SK-N-SH (cell line): ENCODE data around the gene TLE1. TPM values are rescaled to one million over a fixed set of nuclear protein-coding genes. Genes with fewer than 3 reads are reported as not detected.

Source experiments
- CTCF ChIA-PET: fragments of 300-600, 350-600 bp; formaldehyde crosslinking; extraction: SDS; loops from one replicate; lab custom pipeline; 2021; lab: Yijun Ruan, JAX
- POLR2A ChIA-PET: fragments of 350-600 bp; sonication (Branson Sonifier 250); formaldehyde crosslinking; extraction: SDS; loops from one replicate; lab custom pipeline; 2020; ENCODE audit warnings: antibody characterized with exemption, inconsistent platforms; lab: Yijun Ruan, JAX
- DNase-seq: peaks from one replicate; pipeline ENCODE4 v3.0.0; 2012
- H2AFZ ChIP-seq: fragments of 200-600 bp; sonication (generic); 2 replicates; pipeline ENCODE4 v1.8.1; 2016; ENCODE audit warnings: antibody characterized with exemption, mild to moderate bottlenecking, low read depth
- H3F3A ChIP-seq: fragments of 200-600 bp; sonication (generic); replicated peaks from 2 replicates; pipeline ENCODE3; 2016; ENCODE audit warnings: antibody characterized with exemption, mild to moderate bottlenecking; ENCODE audit not compliant: insufficient read depth
- H3K27ac ChIP-seq, 2 experiments: fragments of 200-500 bp in 1 of 2; fragments of 200-600 bp in 1 of 2; sonication (Bioruptor generic) in 1 of 2; sonication (generic), shearing (Covaris generic) in 1 of 2; 2 replicates each; pipeline versions ENCODE4 v1.5.1 to v1.6.1; 2014 to 2016; ENCODE audit warnings: low read depth in 2 of 2, inconsistent platforms in 1 of 2, low read length in 1 of 2, mild to moderate bottlenecking in 1 of 2, mixed read lengths in 1 of 2
- H3K27me3 ChIP-seq: fragments of 200-600 bp; sonication (generic), shearing (Covaris generic); 2 replicates; pipeline ENCODE4 v1.6.1; 2016; ENCODE audit warnings: mixed run types; ENCODE audit not compliant: insufficient read depth
- H3K36me3 ChIP-seq, 2 experiments: fragments of 200-500 bp in 1 of 2; fragments of 200-600 bp in 1 of 2; sonication (Bioruptor generic) in 1 of 2; sonication (generic) in 1 of 2; replicated peaks in 1 of 2; 2 replicates each; pipeline versions ENCODE3 to v1.5.1; 2014 to 2016; ENCODE audit warnings: low read length in 1 of 2, mild to moderate bottlenecking in 1 of 2; ENCODE audit not compliant: insufficient read depth in 2 of 2, control insufficient read depth in 1 of 2
- H3K4me1 ChIP-seq, 2 experiments: fragments of 200-500 bp in 1 of 2; fragments of 200-600 bp in 1 of 2; sonication (Bioruptor generic) in 1 of 2; sonication (generic), shearing (Covaris generic) in 1 of 2; 2 replicates each; pipeline versions ENCODE4 v1.5.1 to v1.6.1; 2014 to 2016; ENCODE audit warnings: low read depth in 1 of 2, low read length in 1 of 2, mixed run types in 1 of 2; ENCODE audit not compliant: insufficient read depth in 2 of 2, control insufficient read depth in 1 of 2
- H3K4me2 ChIP-seq: fragments of 200-600 bp; sonication (generic), shearing (Covaris generic); 2 replicates; pipeline ENCODE4 v1.6.1; 2017; ENCODE audit warnings: mixed run types
- H3K4me3 ChIP-seq, 2 experiments: fragments of 200-500 bp in 1 of 2; fragments of 200-600 bp in 1 of 2; sonication (Bioruptor generic) in 1 of 2; sonication (generic), shearing (Covaris generic) in 1 of 2; 2 replicates each; pipeline versions ENCODE4 v1.5.1 to v1.8.1; 2014 to 2016; ENCODE audit warnings: low read depth in 2 of 2, inconsistent platforms in 1 of 2, low read length in 1 of 2, mild to moderate bottlenecking in 1 of 2, mixed read lengths in 1 of 2, moderate library complexity in 1 of 2
- H3K79me2 ChIP-seq: fragments of 200-600 bp; sonication (generic); 2 replicates; pipeline ENCODE4 v1.8.1; 2017; ENCODE audit warnings: mild to moderate bottlenecking; ENCODE audit not compliant: insufficient read depth
- H3K9ac ChIP-seq: fragments of 200-600 bp; sonication (generic); 2 replicates; pipeline ENCODE4 v1.6.1; 2017; ENCODE audit warnings: mixed run types
- H3K9me2 ChIP-seq: fragments of 200-600 bp; sonication (generic); 2 replicates; pipeline ENCODE4 v1.6.1; 2017; ENCODE audit warnings: mixed run types
- H3K9me3 ChIP-seq: fragments of 200-600 bp; sonication (generic); 2 replicates; pipeline ENCODE4 v1.6.1; 2017; ENCODE audit warnings: mixed run types, mild to moderate bottlenecking, moderate library complexity
- H4K20me1 ChIP-seq: fragments of 200-600 bp; sonication (generic); 2 replicates; pipeline ENCODE4 v1.6.1; 2017; ENCODE audit warnings: mild to moderate bottlenecking, mixed run types; ENCODE audit not compliant: insufficient read depth
- CTCF ChIP-seq: fragments of 200-600 bp; sonication (generic); IDR thresholded peaks from 2 replicates; pipeline ENCODE4 v1.6.1; 2017; ENCODE audit warnings: antibody characterized with exemption, mild to moderate bottlenecking, moderate library complexity
- FOXM1 ChIP-seq: IDR thresholded peaks from 2 replicates; pipeline ENCODE4 v1.4.0; 2012; ENCODE audit warnings: low read depth, mild to moderate bottlenecking
- JUND ChIP-seq: IDR thresholded peaks from 2 replicates; pipeline ENCODE4 v1.4.0; 2012
- MEF2A ChIP-seq: IDR thresholded peaks from 2 replicates; pipeline ENCODE4 v1.4.0; 2012; ENCODE audit warnings: low read depth, borderline replicate concordance
- MXI1 ChIP-seq: IDR thresholded peaks from 2 replicates; pipeline ENCODE4 v1.6.1; 2012; ENCODE audit warnings: mild to moderate bottlenecking, low read depth, low read length, improper control_type of control experiment
- NRF1 ChIP-seq: IDR thresholded peaks from 2 replicates; pipeline ENCODE4 v1.6.1; 2012; ENCODE audit warnings: low read depth, mild to moderate bottlenecking, low read length
- POLR2AphosphoS5 ChIP-seq: IDR thresholded peaks from 2 replicates; pipeline ENCODE4 v1.6.1; 2012; ENCODE audit warnings: low read depth, low read length
- RAD21 ChIP-seq: IDR thresholded peaks from 2 replicates; pipeline ENCODE4 v1.6.1; 2012; ENCODE audit warnings: mild to moderate bottlenecking, low read length
- RCOR1 ChIP-seq: fragments of 150-350 bp; IDR thresholded peaks from 2 replicates; pipeline ENCODE4 v1.6.1; 2017; ENCODE audit warnings: antibody characterized with exemption, low read length
- RFX5 ChIP-seq: IDR thresholded peaks from 2 replicates; pipeline ENCODE4 v1.6.1; 2012; ENCODE audit warnings: mild to moderate bottlenecking, improper control_type of control experiment, low read length
- SIN3A ChIP-seq: IDR thresholded peaks from 2 replicates; pipeline ENCODE4 v1.6.1; 2012; ENCODE audit warnings: low read depth, mild to moderate bottlenecking, low read length, moderate library complexity, borderline replicate concordance
- TCF12 ChIP-seq: IDR thresholded peaks from 2 replicates; pipeline ENCODE4 v1.4.0; 2012
- TEAD4 ChIP-seq: IDR thresholded peaks from 2 replicates; pipeline ENCODE4 v1.4.0; 2012; ENCODE audit warnings: mild to moderate bottlenecking, borderline replicate concordance; ENCODE audit not compliant: insufficient read depth
- YY1 ChIP-seq: IDR thresholded peaks from 2 replicates; pipeline ENCODE4 v1.4.0; 2012; ENCODE audit warnings: low read depth, mild to moderate bottlenecking
- ZBTB33 ChIP-seq: IDR thresholded peaks from 2 replicates; pipeline ENCODE4 v1.4.0; 2012; ENCODE audit warnings: low read depth, borderline replicate concordance
- WGBS: methylation state at CpG from one replicate; pipeline ENCODE4 v1.1.6; 2017; ENCODE audit warnings: low lambda C conversion rate; 5-methylcytosine and 5-hydroxymethylcytosine counted together
- polyA plus RNA-seq, 3 experiments: library from polyadenylated mRNA; depleted of rRNA; stranded (reverse); fragments of >200 nt; gene quantifications; 2 replicates each; pipeline ENCODE4 v1.2.3, GENCODE V29; 2012
- TF ChIP-seq, protein P1 (sequence below): fragments of 150-350 bp; IDR thresholded peaks from 2 replicates; pipeline ENCODE4 v1.6.1; 2017; ENCODE audit warnings: antibody characterized with exemption, low read length, low read depth, borderline replicate concordance
- TF ChIP-seq, protein P2 (sequence below): IDR thresholded peaks from 2 replicates; pipeline ENCODE4 v1.4.0; 2012; ENCODE audit warnings: low read depth, borderline replicate concordance
- TF ChIP-seq, protein P3 (sequence below): IDR thresholded peaks from 2 replicates; pipeline ENCODE4 v1.4.0; 2012; ENCODE audit warnings: low read depth

Gene TLE1
- polyA plus RNA-seq, 1 of the 3 experiments (the other 2 are of a cell fraction) = 33.0 TPM

DNA sequence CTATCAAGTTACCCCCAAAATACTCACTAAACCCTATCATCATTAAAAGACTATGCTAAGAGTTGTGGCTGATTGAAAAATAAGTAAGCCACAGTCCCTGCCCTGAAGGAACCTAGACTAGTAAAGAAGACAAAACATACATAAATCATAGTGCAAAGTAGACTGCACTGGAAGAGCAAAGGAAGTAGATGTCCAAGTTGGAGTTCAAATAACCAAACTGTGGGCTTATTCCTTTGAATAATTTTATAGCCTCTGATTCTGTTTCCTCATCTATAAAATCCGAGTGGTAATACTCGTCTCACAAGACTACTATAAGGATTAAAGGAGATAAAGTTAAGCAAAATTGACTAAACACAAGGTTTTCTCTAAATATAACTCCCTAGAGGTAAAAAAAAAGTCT lies 140.4 kb downstream of the TLE1 start:
- 84% methylated on average over 2 of the region's 2 CpGs for WGBS

DNA sequence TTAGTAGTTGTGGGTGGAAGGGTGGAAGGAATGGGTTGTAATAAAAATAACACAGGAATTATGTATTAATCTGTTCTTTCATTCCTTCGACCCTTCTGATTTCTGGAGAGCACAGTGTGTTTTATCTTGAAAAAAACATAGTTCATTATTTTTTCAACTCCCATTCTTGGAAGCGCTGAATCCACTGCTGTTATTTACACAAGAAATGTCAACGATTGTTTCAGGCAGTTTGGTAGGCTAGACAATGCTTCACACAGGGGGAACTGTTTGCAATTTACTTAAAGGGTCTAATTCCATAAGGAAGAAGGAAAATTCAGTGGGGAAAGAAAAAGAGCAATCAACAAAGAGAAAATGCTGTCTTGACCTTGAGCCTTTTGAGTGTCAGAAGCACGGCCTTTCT lies 142.9 kb downstream of the TLE1 start:
- ChIA-PET POLR2A (no interaction called here), CTCF (no interaction called here)
- no peak overlapping the region for H3K27ac ChIP-seq
- H2AFZ ChIP-seq = no peak overlapping the region
- H3K9ac ChIP-seq = no peak overlapping the region
- H3F3A ChIP-seq = peaks cover 5% of the 10 kb centered on the region
- no peak overlapping the region for H3K4me3 ChIP-seq
- no peaks in the 10 kb centered on the region for H3K9me2 ChIP-seq
- no peaks in the 10 kb centered on the region for H3K27me3 ChIP-seq
- H3K9me3 ChIP-seq = no peaks in the 10 kb centered on the region
- 0 out of 4 replicates have a peak, but pooled peaks cover 0 to 4% of the 10 kb centered on the region in 2 experiments for H3K4me1 ChIP-seq
- no peak for DNase-seq
- H4K20me1 ChIP-seq = no peaks in the 10 kb centered on the region
- H3K36me3 ChIP-seq = no peaks in the 10 kb centered on the region
- 68% methylated on average over 4 of the region's 4 CpGs for WGBS
- no peak overlapping the region for H3K4me2 ChIP-seq
- no peak for TF ChIP-seq CTCF
- no peak for TF ChIP-seq RAD21
- TF ChIP-seq TCF12 = no peak
- no peak for TF ChIP-seq YY1
- H3K79me2 ChIP-seq = no peaks in the 10 kb centered on the region

More for the DNA sequence above, 140.4 kb downstream of the TLE1 start:
- Histone ChIP-seq H3K9ac (no peak overlapping the region), H3F3A (no peaks in the 10 kb centered on the region), H3K4me3 (no peak overlapping the region), H2AFZ (no peak overlapping the region), H3K27me3 (no peaks in the 10 kb centered on the region), H3K4me2 (no peak overlapping the region), H3K9me2 (no peaks in the 10 kb centered on the region), H3K27ac (no peak overlapping the region), H3K4me1 (no peaks in the 10 kb centered on the region), H4K20me1 (no peaks in the 10 kb centered on the region), H3K79me2 (no peaks in the 10 kb centered on the region), H3K36me3 (no peaks in the 10 kb centered on the region), H3K9me3 (no peaks in the 10 kb centered on the region)
- CTCF ChIA-PET = no interaction called here
- DNase-seq = no peak
- POLR2A ChIA-PET = no interaction called here
- TF ChIP-seq NRF1 = no peak
- TF ChIP-seq TEAD4 = no peak
- TF ChIP-seq, protein P1, sequence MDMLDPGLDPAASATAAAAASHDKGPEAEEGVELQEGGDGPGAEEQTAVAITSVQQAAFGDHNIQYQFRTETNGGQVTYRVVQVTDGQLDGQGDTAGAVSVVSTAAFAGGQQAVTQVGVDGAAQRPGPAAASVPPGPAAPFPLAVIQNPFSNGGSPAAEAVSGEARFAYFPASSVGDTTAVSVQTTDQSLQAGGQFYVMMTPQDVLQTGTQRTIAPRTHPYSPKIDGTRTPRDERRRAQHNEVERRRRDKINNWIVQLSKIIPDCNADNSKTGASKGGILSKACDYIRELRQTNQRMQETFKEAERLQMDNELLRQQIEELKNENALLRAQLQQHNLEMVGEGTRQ = no peak

DNA sequence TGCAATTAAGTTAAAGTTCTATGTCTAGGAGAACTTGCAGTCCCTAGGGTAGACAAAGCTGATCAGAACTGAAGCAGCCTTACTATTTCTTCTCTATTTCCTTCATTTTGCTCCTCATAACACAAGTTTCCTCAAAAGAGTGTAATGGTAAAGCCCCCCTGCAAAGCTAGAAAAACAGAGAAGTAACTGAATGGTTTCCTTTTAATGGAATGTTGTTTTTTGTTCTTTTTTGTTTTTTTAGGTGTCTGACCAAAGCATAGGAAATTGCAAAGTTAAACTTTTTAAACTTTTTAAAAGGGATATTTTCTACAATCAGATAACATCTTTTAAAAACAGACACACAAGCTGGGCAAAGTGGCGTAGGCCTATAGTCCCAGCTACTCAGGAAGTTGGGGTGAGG lies 145.7 kb downstream of the TLE1 start:
- no peak overlapping the region for H3K9ac ChIP-seq
- no peak for DNase-seq
- CTCF ChIA-PET = interaction anchor here (0.6 to 1.0 kb wide), 2 partner anchors 140 to 231 kb away, joined by 3 to 4 read pairs; no protein-coding TSS in a partner anchor
- peak overlapping the region in 1 of 2 experiments; percentile 48; a peak in 1 of 4 replicates for H3K27ac ChIP-seq
- H3K9me3 ChIP-seq = no peaks in the 10 kb centered on the region
- H3K27me3 ChIP-seq = no peaks in the 10 kb centered on the region
- no peaks in the 10 kb centered on the region for H3K9me2 ChIP-seq
- 85% methylated on average over 1 of the region's 1 CpG for WGBS
- H3K4me3 ChIP-seq = no peak overlapping the region
- H3K79me2 ChIP-seq = no peaks in the 10 kb centered on the region
- no peak overlapping the region for H2AFZ ChIP-seq
- no peaks in the 10 kb centered on the region for H3K36me3 ChIP-seq
- H3F3A ChIP-seq = peaks cover 5% of the 10 kb centered on the region
- no peak overlapping the region for H3K4me2 ChIP-seq
- H4K20me1 ChIP-seq = no peaks in the 10 kb centered on the region
- POLR2A ChIA-PET = no interaction called here
- 0 out of 4 replicates have a peak, but pooled peaks cover 0 to 4% of the 10 kb centered on the region in 2 experiments for H3K4me1 ChIP-seq
- TF ChIP-seq POLR2AphosphoS5 = no peak
- TF ChIP-seq MXI1 = no peak
- no peak for TF ChIP-seq ZBTB33
- TF ChIP-seq, protein P2, sequence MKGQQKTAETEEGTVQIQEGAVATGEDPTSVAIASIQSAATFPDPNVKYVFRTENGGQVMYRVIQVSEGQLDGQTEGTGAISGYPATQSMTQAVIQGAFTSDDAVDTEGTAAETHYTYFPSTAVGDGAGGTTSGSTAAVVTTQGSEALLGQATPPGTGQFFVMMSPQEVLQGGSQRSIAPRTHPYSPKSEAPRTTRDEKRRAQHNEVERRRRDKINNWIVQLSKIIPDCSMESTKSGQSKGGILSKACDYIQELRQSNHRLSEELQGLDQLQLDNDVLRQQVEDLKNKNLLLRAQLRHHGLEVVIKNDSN = no peak
- TF ChIP-seq RCOR1 = no peak
- TF ChIP-seq FOXM1 = no peak
- no peak for TF ChIP-seq TEAD4
- TF ChIP-seq RFX5 = no peak
- TF ChIP-seq JUND = no peak
- no peak for TF ChIP-seq RAD21
- no peak for TF ChIP-seq MEF2A
- TF ChIP-seq, protein P3, sequence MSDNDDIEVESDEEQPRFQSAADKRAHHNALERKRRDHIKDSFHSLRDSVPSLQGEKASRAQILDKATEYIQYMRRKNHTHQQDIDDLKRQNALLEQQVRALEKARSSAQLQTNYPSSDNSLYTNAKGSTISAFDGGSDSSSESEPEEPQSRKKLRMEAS = no peak
- no peak for TF ChIP-seq SIN3A
